Endothelial cell (in vitro differentiated cells): ENCODE data around the gene BMP5. TPM values are rescaled to one million over a fixed set of nuclear protein-coding genes. Genes with fewer than 3 reads are reported as not detected.

Source experiments
- DNase-seq: peaks from one replicate; pipeline ENCODE4 v3.0.0; 2021; ENCODE audit warnings: low spot score
- H3K27ac Mint-ChIP-seq: one replicate; pipeline ENCODE4 v1.8.0; 2021; ENCODE audit warnings: mixed read lengths, inconsistent platforms; ENCODE audit not compliant: unreplicated experiment
- H3K27me3 Mint-ChIP-seq: one replicate; pipeline ENCODE4 v1.8.0; 2021; ENCODE audit warnings: mild to moderate bottlenecking, moderate library complexity, mixed read lengths, inconsistent platforms; ENCODE audit not compliant: unreplicated experiment
- H3K36me3 Mint-ChIP-seq: one replicate; pipeline ENCODE4 v1.8.0; 2021; ENCODE audit warnings: mild to moderate bottlenecking, low read depth, mixed read lengths, inconsistent platforms; ENCODE audit not compliant: unreplicated experiment
- H3K4me1 Mint-ChIP-seq: one replicate; pipeline ENCODE4 v1.8.0; 2021; ENCODE audit warnings: mild to moderate bottlenecking, mixed read lengths, inconsistent platforms; ENCODE audit not compliant: unreplicated experiment
- H3K4me3 Mint-ChIP-seq: one replicate; pipeline ENCODE4 v1.8.0; 2021; ENCODE audit warnings: mild to moderate bottlenecking, mixed read lengths, inconsistent platforms; ENCODE audit not compliant: unreplicated experiment
- H3K9me3 Mint-ChIP-seq: one replicate; pipeline ENCODE4 v1.8.0; 2021; ENCODE audit warnings: mixed read lengths, inconsistent platforms; ENCODE audit not compliant: unreplicated experiment
- CTCF ChIP-seq: fragments of 200-600 bp; sonication (generic); IDR thresholded peaks from one replicate; pipeline ENCODE4 v1.5.0; 2021; ENCODE audit warnings: antibody characterized with exemption; ENCODE audit not compliant: unreplicated experiment
- total RNA-seq: library from RNA; stranded (reverse); fragmentation: NEBNext Ultra II Directional; extraction: Animal tissue kit (Norgen Biotek cat#: 25700); gene quantifications from one replicate; pipeline ENCODE4 v1.2.1, GENCODE V29; 2021; ENCODE audit not compliant: unreplicated experiment

BMP5 gene
- total RNA-seq, 1 donor from 2014 or later = 0.18 TPM

- no peak for DNase-seq
- Mint-ChIP-seq H3K4me1 (no peaks in the 10 kb centered on the region), H3K27ac (no peak overlapping the region), H3K36me3 (no peaks in the 10 kb centered on the region), H3K9me3 (no peaks in the 10 kb centered on the region), H3K4me3 (no peak overlapping the region), H3K27me3 (no peaks in the 10 kb centered on the region)
- no peak for TF ChIP-seq CTCF
These were observed 23.0 kb upstream of the BMP5 start for GRCh38 chr6:55898342-55898741.

DNA sequence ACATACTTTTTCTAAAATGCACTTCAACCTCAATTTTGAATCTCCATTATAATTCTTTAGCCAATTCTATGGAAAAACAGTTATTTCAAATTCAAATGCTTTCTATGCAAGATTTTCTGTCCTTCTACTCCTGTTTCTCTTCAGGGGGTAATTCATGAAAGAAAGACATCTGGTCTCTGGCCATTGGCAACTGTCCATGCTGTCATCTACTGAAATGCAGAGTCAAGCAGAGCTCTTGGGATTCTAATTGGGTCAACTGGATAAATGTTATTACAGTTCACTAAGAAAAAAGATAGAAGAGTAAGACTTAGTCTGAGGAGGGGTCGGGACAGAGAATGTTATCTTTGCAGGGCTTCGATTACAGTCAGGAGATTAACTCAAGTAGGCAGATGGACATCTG is 22.0 kb upstream of the BMP5 start:
- H3K4me3 Mint-ChIP-seq = no peak overlapping the region
- no peaks in the 10 kb centered on the region for H3K36me3 Mint-ChIP-seq
- DNase-seq = no peak
- TF ChIP-seq CTCF = no peak
- H3K9me3 Mint-ChIP-seq = no peaks in the 10 kb centered on the region
- H3K4me1 Mint-ChIP-seq = no peaks in the 10 kb centered on the region
- H3K27ac Mint-ChIP-seq = no peak overlapping the region
- H3K27me3 Mint-ChIP-seq = no peaks in the 10 kb centered on the region

GRCh38 chr6:55895972-55896730 is 20.8 kb upstream of the BMP5 start:
- H3K4me3 Mint-ChIP-seq = no peak overlapping the region
- H3K4me1 Mint-ChIP-seq = no peaks in the 10 kb centered on the region
- H3K9me3 Mint-ChIP-seq = no peaks in the 10 kb centered on the region
- DNase-seq = no peak
- TF ChIP-seq CTCF = no peak
- no peaks in the 10 kb centered on the region for H3K36me3 Mint-ChIP-seq
- no peak overlapping the region for H3K27ac Mint-ChIP-seq
- H3K27me3 Mint-ChIP-seq = no peaks in the 10 kb centered on the region

GRCh38 chr6:55892749-55893357 is 17.5 kb upstream of the BMP5 start:
- no peak for DNase-seq
- no peak overlapping the region for H3K27ac Mint-ChIP-seq
- no peaks in the 10 kb centered on the region for H3K9me3 Mint-ChIP-seq
- H3K27me3 Mint-ChIP-seq = no peaks in the 10 kb centered on the region
- TF ChIP-seq CTCF = no peak
- H3K4me3 Mint-ChIP-seq = no peak overlapping the region
- no peaks in the 10 kb centered on the region for H3K36me3 Mint-ChIP-seq
- H3K4me1 Mint-ChIP-seq = no peaks in the 10 kb centered on the region

GRCh38 chr6:55888917-55889316 is 13.5 kb upstream of the BMP5 start:
- H3K4me3 Mint-ChIP-seq = no peak overlapping the region

More at GRCh38 chr6:55888917-55889316, 13.5 kb upstream of the BMP5 start:
- no peaks in the 10 kb centered on the region for H3K4me1 Mint-ChIP-seq
- H3K9me3 Mint-ChIP-seq = no peaks in the 10 kb centered on the region
- no peak for TF ChIP-seq CTCF
- no peak for DNase-seq
- no peaks in the 10 kb centered on the region for H3K27me3 Mint-ChIP-seq
- no peaks in the 10 kb centered on the region for H3K36me3 Mint-ChIP-seq
- no peak overlapping the region for H3K27ac Mint-ChIP-seq
